ENCODE data around the gene NCBP2L.

Gene NCBP2L

DNA sequence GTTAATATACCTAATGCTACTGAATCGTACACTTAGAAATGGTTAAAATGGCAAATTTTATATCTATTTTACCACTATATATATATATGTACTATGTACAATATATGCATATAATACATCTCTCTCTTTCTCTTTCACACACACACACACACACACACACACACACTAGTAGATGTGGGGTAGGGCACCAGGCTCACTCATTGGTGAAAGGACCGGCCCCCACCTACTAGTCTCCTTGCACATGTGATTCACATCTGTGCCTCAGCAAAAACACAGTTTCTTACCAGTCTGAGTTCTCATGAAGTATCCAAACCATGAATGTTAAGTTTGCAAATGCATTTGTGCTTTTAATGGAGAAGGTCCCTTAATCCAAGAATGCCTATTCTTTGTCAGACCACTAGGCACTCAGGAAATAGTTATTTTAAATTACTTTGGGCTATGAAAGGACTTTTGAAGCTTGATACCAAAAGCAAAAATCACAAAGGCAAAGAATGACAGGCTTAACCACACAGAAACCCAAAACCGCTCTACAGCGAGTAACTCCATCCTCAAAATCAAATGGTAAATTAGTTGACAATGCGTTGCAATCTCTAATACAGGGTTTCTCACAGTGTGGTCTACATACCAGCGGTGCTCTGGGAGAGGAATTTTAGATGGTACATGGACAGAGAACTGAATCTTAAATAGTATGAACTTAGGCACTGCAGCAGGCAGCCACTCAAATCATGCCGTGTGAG lies 7.8 kb upstream of the NCBP2L start:
- Histone ChIP-seq H3K27ac (ENCODE audit: extremely low read depth, low read depth, low read length) (no peak overlapping the region), H3K36me3 (ENCODE audit: control insufficient read depth in 2 of 2, insufficient read depth in 1 of 2, low read length in 2 of 2) (no peaks in the 10 kb centered on the region), H3K9me3 (ENCODE audit: control insufficient read depth, insufficient read depth, low read depth, low read length) (no peaks in the 10 kb centered on the region), H3K4me3 (ENCODE audit: low read depth, low read length) (no peak overlapping the region), H3K4me1 (ENCODE audit: control insufficient read depth, insufficient read depth, low read length) (no peaks in the 10 kb centered on the region)
- POLR2A ChIA-PET: no interaction called here
- TF ChIP-seq ZNF529 (tag by site-specific recombination; IDR thresholded peaks at IDR 0.05; ENCODE audit: insufficient replicate concordance) (no peak), ZNF354C (tag by site-specific recombination; IDR thresholded peaks at IDR 0.05; ENCODE audit: borderline replicate concordance, low read depth) (no peak), ZNF664 (tag by site-specific recombination; IDR thresholded peaks at IDR 0.05) (no peak), SP7 (tag by site-specific recombination; IDR thresholded peaks at IDR 0.05) (no peak), ZNF658 (tag by site-specific recombination; IDR thresholded peaks at IDR 0.05) (no peak), ZNF23 (tag by site-specific recombination; IDR thresholded peaks at IDR 0.05; ENCODE audit: borderline replicate concordance) (no peak), ZNF335 (tag by site-specific recombination; conservative IDR thresholded peaks at IDR 0.05) (no peak), ZNF549 (tag by site-specific recombination; IDR thresholded peaks at IDR 0.05) (no peak), ZNF366 (tag by site-specific recombination; conservative IDR thresholded peaks at IDR 0.05) (no peak), SETDB1 (IDR thresholded peaks at IDR 0.05; ENCODE audit: insufficient read length, low read length) (no peak), ZNF596 (tag by site-specific recombination; IDR thresholded peaks at IDR 0.05) (no peak), KLF1 (tag by site-specific recombination; IDR thresholded peaks at IDR 0.05) (no peak), ZNF404 (tag by site-specific recombination; IDR thresholded peaks at IDR 0.05) (no peak)
- TF ChIP-seq, protein P1, sequence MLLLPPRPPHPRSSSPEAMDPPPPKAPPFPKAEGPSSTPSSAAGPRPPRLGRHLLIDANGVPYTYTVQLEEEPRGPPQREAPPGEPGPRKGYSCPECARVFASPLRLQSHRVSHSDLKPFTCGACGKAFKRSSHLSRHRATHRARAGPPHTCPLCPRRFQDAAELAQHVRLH (tag by site-specific recombination; IDR thresholded peaks at IDR 0.05): no peak
- TF ChIP-seq, protein P2, sequence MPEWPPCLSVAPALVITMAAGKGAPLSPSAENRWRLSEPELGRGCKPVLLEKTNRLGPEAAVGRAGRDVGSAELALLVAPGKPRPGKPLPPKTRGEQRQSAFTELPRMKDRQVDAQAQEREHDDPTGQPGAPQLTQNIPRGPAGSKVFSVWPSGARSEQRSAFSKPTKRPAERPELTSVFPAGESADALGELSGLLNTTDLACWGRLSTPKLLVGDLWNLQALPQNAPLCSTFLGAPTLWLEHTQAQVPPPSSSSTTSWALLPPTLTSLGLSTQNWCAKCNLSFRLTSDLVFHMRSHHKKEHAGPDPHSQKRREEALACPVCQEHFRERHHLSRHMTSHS (tag by site-specific recombination; IDR thresholded peaks at IDR 0.05): no peak
- TF ChIP-seq, protein P3, sequence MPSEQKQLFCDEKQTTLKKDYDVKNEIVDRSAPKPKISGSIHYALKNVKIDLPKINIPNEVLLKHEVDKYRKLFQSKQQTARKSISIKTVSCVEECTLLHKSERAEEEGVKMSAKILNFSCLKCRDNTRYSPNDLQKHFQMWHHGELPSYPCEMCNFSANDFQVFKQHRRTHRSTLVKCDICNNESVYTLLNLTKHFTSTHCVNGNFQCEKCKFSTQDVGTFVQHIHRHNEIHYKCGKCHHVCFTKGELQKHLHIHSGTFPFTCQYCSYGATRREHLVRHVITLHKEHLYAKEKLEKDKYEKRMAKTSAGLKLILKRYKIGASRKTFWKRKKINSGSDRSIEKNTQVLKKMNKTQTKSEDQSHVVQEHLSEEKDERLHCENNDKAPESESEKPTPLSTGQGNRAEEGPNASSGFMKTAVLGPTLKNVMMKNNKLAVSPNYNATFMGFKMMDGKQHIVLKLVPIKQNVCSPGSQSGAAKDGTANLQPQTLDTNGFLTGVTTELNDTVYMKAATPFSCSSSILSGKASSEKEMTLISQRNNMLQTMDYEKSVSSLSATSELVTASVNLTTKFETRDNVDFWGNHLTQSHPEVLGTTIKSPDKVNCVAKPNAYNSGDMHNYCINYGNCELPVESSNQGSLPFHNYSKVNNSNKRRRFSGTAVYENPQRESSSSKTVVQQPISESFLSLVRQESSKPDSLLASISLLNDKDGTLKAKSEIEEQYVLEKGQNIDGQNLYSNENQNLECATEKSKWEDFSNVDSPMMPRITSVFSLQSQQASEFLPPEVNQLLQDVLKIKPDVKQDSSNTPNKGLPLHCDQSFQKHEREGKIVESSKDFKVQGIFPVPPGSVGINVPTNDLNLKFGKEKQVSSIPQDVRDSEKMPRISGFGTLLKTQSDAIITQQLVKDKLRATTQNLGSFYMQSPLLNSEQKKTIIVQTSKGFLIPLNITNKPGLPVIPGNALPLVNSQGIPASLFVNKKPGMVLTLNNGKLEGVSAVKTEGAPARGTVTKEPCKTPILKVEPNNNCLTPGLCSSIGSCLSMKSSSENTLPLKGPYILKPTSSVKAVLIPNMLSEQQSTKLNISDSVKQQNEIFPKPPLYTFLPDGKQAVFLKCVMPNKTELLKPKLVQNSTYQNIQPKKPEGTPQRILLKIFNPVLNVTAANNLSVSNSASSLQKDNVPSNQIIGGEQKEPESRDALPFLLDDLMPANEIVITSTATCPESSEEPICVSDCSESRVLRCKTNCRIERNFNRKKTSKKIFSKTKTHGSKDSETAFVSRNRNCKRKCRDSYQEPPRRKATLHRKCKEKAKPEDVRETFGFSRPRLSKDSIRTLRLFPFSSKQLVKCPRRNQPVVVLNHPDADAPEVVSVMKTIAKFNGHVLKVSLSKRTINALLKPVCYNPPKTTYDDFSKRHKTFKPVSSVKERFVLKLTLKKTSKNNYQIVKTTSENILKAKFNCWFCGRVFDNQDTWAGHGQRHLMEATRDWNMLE (tag by site-specific recombination; conservative IDR thresholded peaks at IDR 0.05; ENCODE audit: low read depth): no peak
- CTCF ChIA-PET: interaction anchor here (0.7 to 1.2 kb wide), 3 partner anchors 9 to 1290 kb away, joined by 3 to 4 read pairs (median 4); no protein-coding TSS in a partner anchor

DNA sequence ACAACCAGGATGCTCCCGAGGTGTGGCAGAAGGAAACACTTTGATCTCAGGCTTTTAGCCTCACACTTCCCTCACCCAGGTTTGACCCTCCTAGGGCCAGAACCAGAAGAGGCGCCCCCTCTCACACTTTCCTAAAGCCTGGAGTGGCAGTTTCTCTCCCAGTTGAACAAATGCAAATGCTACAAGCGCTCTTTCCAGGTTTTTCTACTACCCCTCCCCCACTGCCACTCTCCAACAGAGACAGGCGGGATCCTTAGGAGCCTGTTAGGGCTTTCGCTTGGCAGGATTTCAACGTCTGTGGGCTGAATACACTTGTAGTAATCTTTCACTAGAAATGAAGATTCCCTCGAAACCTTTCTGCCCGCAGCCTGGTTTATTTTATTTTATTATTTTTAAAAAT lies 4.3 kb upstream of the NCBP2L start:
- Histone ChIP-seq H3K27ac (ENCODE audit: extremely low read depth, low read depth, low read length) (no peak overlapping the region), H3K36me3 (ENCODE audit: control insufficient read depth in 2 of 2, insufficient read depth in 1 of 2, low read length in 2 of 2) (no peaks in the 10 kb centered on the region), H3K9me3 (ENCODE audit: control insufficient read depth, insufficient read depth, low read depth, low read length) (no peaks in the 10 kb centered on the region), H3K4me3 (ENCODE audit: low read depth, low read length) (no peak overlapping the region), H3K4me1 (ENCODE audit: control insufficient read depth, insufficient read depth, low read length) (peaks cover 3% of the 10 kb centered on the region; the same call in 1 of the 2 replicates)
- ChIA-PET POLR2A (no interaction called here), CTCF (interaction anchor here (5.7 to 6.0 kb wide), 2 partner anchors 55 to 100 kb away, joined by 65 to 69 read pairs; no protein-coding TSS in a partner anchor)
- TF ChIP-seq, protein P4, sequence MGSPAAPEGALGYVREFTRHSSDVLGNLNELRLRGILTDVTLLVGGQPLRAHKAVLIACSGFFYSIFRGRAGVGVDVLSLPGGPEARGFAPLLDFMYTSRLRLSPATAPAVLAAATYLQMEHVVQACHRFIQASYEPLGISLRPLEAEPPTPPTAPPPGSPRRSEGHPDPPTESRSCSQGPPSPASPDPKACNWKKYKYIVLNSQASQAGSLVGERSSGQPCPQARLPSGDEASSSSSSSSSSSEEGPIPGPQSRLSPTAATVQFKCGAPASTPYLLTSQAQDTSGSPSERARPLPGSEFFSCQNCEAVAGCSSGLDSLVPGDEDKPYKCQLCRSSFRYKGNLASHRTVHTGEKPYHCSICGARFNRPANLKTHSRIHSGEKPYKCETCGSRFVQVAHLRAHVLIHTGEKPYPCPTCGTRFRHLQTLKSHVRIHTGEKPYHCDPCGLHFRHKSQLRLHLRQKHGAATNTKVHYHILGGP (tag by site-specific recombination; IDR thresholded peaks at IDR 0.05): peak; percentile 70
- TF ChIP-seq, protein P2 (tag by site-specific recombination; IDR thresholded peaks at IDR 0.05): no peak
- TF ChIP-seq ZNF791 (tag by site-specific recombination; IDR thresholded peaks at IDR 0.05) (no peak), ZNF501 (tag by site-specific recombination; IDR thresholded peaks at IDR 0.05) (no peak), ZNF341 (tag by site-specific recombination; IDR thresholded peaks at IDR 0.05; ENCODE audit: low read depth) (no peak), ZFP3 (tag by site-specific recombination; IDR thresholded peaks at IDR 0.05; ENCODE audit: low read depth) (no peak), SCRT2 (tag by site-specific recombination; IDR thresholded peaks at IDR 0.05) (no peak), ZNF274 (IDR thresholded peaks at IDR 0.05; ENCODE audit: low read length) (no peak), ZNF274 (tag by site-specific recombination; IDR thresholded peaks at IDR 0.05; ENCODE audit: borderline replicate concordance) (no peak), ZNF621 (tag by site-specific recombination; IDR thresholded peaks at IDR 0.05) (no peak), ZBTB8A (tag by site-specific recombination; IDR thresholded peaks at IDR 0.05) (0 out of 2 replicates have a peak, but pooled peaks have one; percentile 26)
